ENCODE measurements around the gene SDK1. TPM values are rescaled to one million over a fixed set of nuclear protein-coding genes. Genes with fewer than 3 reads are reported as not detected.

Gene SDK1
- total and polyA plus RNA-seq, 8 donors, result 1.6 to 11.2 (median 6.6) TPM

GRCh38 chr7:3480197-3480596 lies 179.1 kb downstream of the SDK1 start:
- no peaks in the 10 kb centered on the region for H3K36me3 ChIP-seq
- no peak overlapping the region for H3K27ac ChIP-seq
- DNase-seq, result no peak
- H3K9me3 ChIP-seq, result no peaks in the 10 kb centered on the region
- no peaks in the 10 kb centered on the region for H3K4me1 ChIP-seq
- no peaks in the 10 kb centered on the region for H3K27me3 ChIP-seq
- no peak for TF ChIP-seq EP300 (IDR thresholded peaks at IDR 0.05)
- TF ChIP-seq, protein P1, sequence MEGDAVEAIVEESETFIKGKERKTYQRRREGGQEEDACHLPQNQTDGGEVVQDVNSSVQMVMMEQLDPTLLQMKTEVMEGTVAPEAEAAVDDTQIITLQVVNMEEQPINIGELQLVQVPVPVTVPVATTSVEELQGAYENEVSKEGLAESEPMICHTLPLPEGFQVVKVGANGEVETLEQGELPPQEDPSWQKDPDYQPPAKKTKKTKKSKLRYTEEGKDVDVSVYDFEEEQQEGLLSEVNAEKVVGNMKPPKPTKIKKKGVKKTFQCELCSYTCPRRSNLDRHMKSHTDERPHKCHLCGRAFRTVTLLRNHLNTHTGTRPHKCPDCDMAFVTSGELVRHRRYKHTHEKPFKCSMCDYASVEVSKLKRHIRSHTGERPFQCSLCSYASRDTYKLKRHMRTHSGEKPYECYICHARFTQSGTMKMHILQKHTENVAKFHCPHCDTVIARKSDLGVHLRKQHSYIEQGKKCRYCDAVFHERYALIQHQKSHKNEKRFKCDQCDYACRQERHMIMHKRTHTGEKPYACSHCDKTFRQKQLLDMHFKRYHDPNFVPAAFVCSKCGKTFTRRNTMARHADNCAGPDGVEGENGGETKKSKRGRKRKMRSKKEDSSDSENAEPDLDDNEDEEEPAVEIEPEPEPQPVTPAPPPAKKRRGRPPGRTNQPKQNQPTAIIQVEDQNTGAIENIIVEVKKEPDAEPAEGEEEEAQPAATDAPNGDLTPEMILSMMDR (IDR thresholded peaks at IDR 0.05), result no peak
- no peak for TF ChIP-seq POLR2A (IDR thresholded peaks at IDR 0.05)
- no peak for TF ChIP-seq POLR2AphosphoS5 (IDR thresholded peaks at IDR 0.05)
- intact Hi-C loops (cut with DNase I; ENCODE audit: low total_unique reads), result no loop called here
- WGBS, 5 donors, result 94 to 98% (median 97%) methylated on average over 15 of the region's 15 CpGs
- H3K4me3 ChIP-seq, result no peak overlapping the region

- intact Hi-C loops (cut with DNase I; ENCODE audit: low total_unique reads), result no loop called here
- WGBS, 5 donors, result 75 to 86% (median 81%) methylated on average over 4 of the region's 4 CpGs
- TF ChIP-seq, protein P1 (IDR thresholded peaks at IDR 0.05), result no peak
- no peaks in the 10 kb centered on the region for H3K4me1 ChIP-seq
- H3K27ac ChIP-seq, result no peak overlapping the region
- no peaks in the 10 kb centered on the region for H3K27me3 ChIP-seq
- H3K4me3 ChIP-seq, result no peak overlapping the region
- no peaks in the 10 kb centered on the region for H3K9me3 ChIP-seq
- no peak for DNase-seq
- no peaks in the 10 kb centered on the region for H3K36me3 ChIP-seq
Observed at GRCh38 chr7:3481435-3481834, 180.4 kb downstream of the SDK1 start.

GRCh38 chr7:3482147-3482921 lies 181.3 kb downstream of the SDK1 start:
- no peaks in the 10 kb centered on the region for H3K27me3 ChIP-seq
- no peaks in the 10 kb centered on the region for H3K9me3 ChIP-seq
- H3K4me1 ChIP-seq, result no peaks in the 10 kb centered on the region
- H3K27ac ChIP-seq, result no peak overlapping the region
- TF ChIP-seq POLR2A (IDR thresholded peaks at IDR 0.05) (no peak), POLR2AphosphoS5 (IDR thresholded peaks at IDR 0.05) (no peak), EP300 (IDR thresholded peaks at IDR 0.05) (no peak)
- TF ChIP-seq, protein P1 (IDR thresholded peaks at IDR 0.05), result peak in 3 of 7 experiments; percentile 13 to 38 (median 29)
- no peak overlapping the region for H3K4me3 ChIP-seq
- 65 to 74% (median 71%) methylated on average over 13 of the region's 13 CpGs for WGBS, 5 donors
- DNase-seq, result peak in 1 of 2 donors; percentile 65
- H3K36me3 ChIP-seq, result no peaks in the 10 kb centered on the region
- intact Hi-C loops (cut with DNase I; ENCODE audit: low total_unique reads), result no loop called here

DNA sequence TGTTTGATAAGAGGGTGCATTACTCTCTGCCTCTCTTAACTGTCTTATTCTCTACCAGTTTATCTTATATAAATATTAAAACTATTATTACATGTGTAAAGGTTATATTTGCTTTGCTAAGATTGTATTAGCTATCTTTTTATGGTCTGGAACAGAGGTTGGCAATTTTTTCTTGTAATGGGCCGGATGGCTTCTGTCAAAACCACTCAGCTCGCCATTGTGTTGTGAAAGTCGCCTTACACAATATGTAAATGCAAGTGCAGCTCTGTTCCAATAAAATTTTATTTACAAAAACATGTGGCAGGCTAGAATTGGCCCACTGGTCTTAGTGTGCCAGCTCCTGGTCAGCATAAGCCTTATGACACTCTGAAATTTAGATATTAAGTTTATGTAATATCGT lies 185.8 kb downstream of the SDK1 start:
- no peak overlapping the region for H3K27ac ChIP-seq
- H3K36me3 ChIP-seq, result no peaks in the 10 kb centered on the region
- H3K4me3 ChIP-seq, result no peak overlapping the region
- H3K9me3 ChIP-seq, result no peaks in the 10 kb centered on the region
- H3K4me1 ChIP-seq, result no peaks in the 10 kb centered on the region
- intact Hi-C loops (cut with DNase I; ENCODE audit: low total_unique reads), result no loop called here
- WGBS, 5 donors, result 34 to 55% (median 51%) methylated on average over 4 of the region's 4 CpGs
- DNase-seq, result no peak
- TF ChIP-seq POLR2A (IDR thresholded peaks at IDR 0.05) (no peak), EP300 (IDR thresholded peaks at IDR 0.05) (no peak), POLR2AphosphoS5 (IDR thresholded peaks at IDR 0.05) (no peak)
- TF ChIP-seq, protein P1 (IDR thresholded peaks at IDR 0.05), result no peak
- no peaks in the 10 kb centered on the region for H3K27me3 ChIP-seq
